Testis (tissue), 3 donors: ENCODE data around the gene MEA1. TPM values are rescaled to one million over a fixed set of nuclear protein-coding genes. Genes with fewer than 3 reads are reported as not detected.

Experiments
- DNase-seq: peaks from one replicate; pipeline ENCODE4 v3.0.0-alpha.2; 2019
- H3K27ac ChIP-seq, 2 donors: fragments of 200-600 bp; sonication (generic); one replicate each; pipeline ENCODE4 v1.5.1; 2019
- H3K27me3 ChIP-seq: fragments of 200-600 bp; sonication (generic); one replicate; pipeline ENCODE4 v1.5.1; 2019
- H3K36me3 ChIP-seq: fragments of 200-600 bp; sonication (generic); one replicate; pipeline ENCODE4 v1.5.1; 2017; ENCODE audit warnings: low read depth; ENCODE audit errors: missing control alignments
- H3K4me1 ChIP-seq: fragments of 200-600 bp; sonication (generic); one replicate; pipeline ENCODE4 v1.5.1; 2019
- H3K4me3 ChIP-seq, 2 donors: fragments of 200-600 bp; sonication (generic); one replicate each; pipeline ENCODE4 v1.5.1; 2017 to 2019
- H3K9me3 ChIP-seq: fragments of 200-600 bp; sonication (generic); one replicate; pipeline ENCODE4 v1.5.1; 2017
- CTCF ChIP-seq, 3 experiments: fragments of 450-650 bp in 2 of 3; fragments of 200-600 bp in 1 of 3; sonication (generic) in 1 of 3; IDR thresholded peaks; one replicate each; pipeline ENCODE4 v1.5.1; 2016 to 2019; ENCODE audit warnings: antibody characterized with exemption in 3 of 3, mild to moderate bottlenecking in 2 of 3, moderate library complexity in 1 of 3
- POLR2A ChIP-seq: fragments of 450-650 bp; IDR thresholded peaks from one replicate; pipeline ENCODE4 v1.6.1; 2017; ENCODE audit warnings: antibody characterized with exemption, mild to moderate bottlenecking, moderate library complexity
- WGBS, 2 donors: methylation state at CpG; one replicate each; pipeline ENCODE4 v1.1.5; 2018; 5-methylcytosine and 5-hydroxymethylcytosine counted together
- intact Hi-C: fragments of 100-400 bp; cut with DNase I; formaldehyde crosslinking; loops from one replicate; pipeline ENCODE4 v1.15.1; 2023; ENCODE audit warnings: low total_unique reads
- polyA plus RNA-seq: library from polyadenylated mRNA; stranded (reverse); fragments of 350-450 nt; fragmentation: Illumina TruSeq; extraction: RNeasy Lipid Tissue Mini Kit (QIAGEN cat#74804); gene quantifications from one replicate; pipeline ENCODE4 v1.2.3, GENCODE V29; 2014; ENCODE audit warnings: low read depth, low replicate concordance; ENCODE audit not compliant: insufficient read depth
- total RNA-seq, 2 donors: library from RNA; depleted of rRNA; stranded (reverse); fragments of >200 nt; gene quantifications; one replicate each; pipeline ENCODE4 v1.2.3, GENCODE V29; 2016

MEA1 gene
- total and polyA plus RNA-seq, 3 donors from 2014 or later, result 132 to 522 (median 175) TPM

- H3K36me3 ChIP-seq, result no peaks in the 10 kb centered on the region
- no peaks in the 10 kb centered on the region for H3K27me3 ChIP-seq
- H3K27ac ChIP-seq, result peak overlapping the region; percentile 84 to 86
- TF ChIP-seq CTCF (IDR thresholded peaks at IDR 0.05) (no peak), POLR2A (no peak)
- peaks cover 14% of the 10 kb centered on the region for H3K4me1 ChIP-seq
- peak overlapping the region; percentile 89 to 90 for H3K4me3 ChIP-seq
- 21 to 32% methylated on average over 9 of the region's 9 CpGs for WGBS, 2 donors
- intact Hi-C loops, result no loop called here
- H3K9me3 ChIP-seq, result no peaks in the 10 kb centered on the region
- no peak for DNase-seq
These were observed 34.1 kb downstream of the MEA1 start for GRCh38 chr6:42979523-42980177.

- Histone ChIP-seq H3K4me1 (peaks cover 14% of the 10 kb centered on the region), H3K4me3 (peak within 1 kb of the TSS; percentile 89 to 90), H3K27me3 (no peaks in the 10 kb centered on the region), H3K36me3 (no peaks in the 10 kb centered on the region), H3K27ac (peak within 1 kb of the TSS; percentile 84 to 86), H3K9me3 (no peaks in the 10 kb centered on the region)
- WGBS, 2 donors, result 0 to 1% methylated on average over 24 to 53 of the region's 59 CpGs
- intact Hi-C loops, result no loop called here
- DNase-seq, result peak; percentile 91
- TF ChIP-seq CTCF (IDR thresholded peaks at IDR 0.05), result no peak
- TF ChIP-seq POLR2A, result no peak
These were observed 34.8 kb downstream of the MEA1 start, which contains the start of gene PEX6 for GRCh38 chr6:42978839-42979522. Gene PEX6 (minus strand): TSS chr6:42979181. CDS start chr6:42979150, 31 bp downstream.

- WGBS, 2 donors, result 0% methylated on average over 2 to 17 of the region's 28 CpGs
- Histone ChIP-seq H3K27me3 (no peaks in the 10 kb centered on the region), H3K4me1 (peaks cover 10% of the 10 kb centered on the region), H3K9me3 (no peaks in the 10 kb centered on the region), H3K4me3 (peak overlapping the region; percentile 89 to 90), H3K36me3 (no peaks in the 10 kb centered on the region), H3K27ac (peak overlapping the region; percentile 84 to 86)
- DNase-seq, result peak; percentile 45
- intact Hi-C loops, result no loop called here
- TF ChIP-seq POLR2A (no peak), CTCF (IDR thresholded peaks at IDR 0.05) (no peak)
These were observed 35.3 kb downstream of the MEA1 start for GRCh38 chr6:42978487-42978838.

GRCh38 chr6:42974919-42975505 lies 38.7 kb downstream of the MEA1 start:
- 80 to 84% methylated on average over 5 of the region's 5 CpGs for WGBS, 2 donors
- H3K36me3 ChIP-seq, result no peaks in the 10 kb centered on the region
- intact Hi-C loops, result no loop called here
- H3K4me1 ChIP-seq, result peaks cover 7% of the 10 kb centered on the region
- no peak overlapping the region for H3K27ac ChIP-seq
- no peak for DNase-seq
- H3K4me3 ChIP-seq, result no peak overlapping the region
- H3K9me3 ChIP-seq, result no peaks in the 10 kb centered on the region
- no peaks in the 10 kb centered on the region for H3K27me3 ChIP-seq
- TF ChIP-seq CTCF (IDR thresholded peaks at IDR 0.05) (no peak), POLR2A (no peak)
